GM21717 (cell line): Measurements from ENCODE around the gene LRRC4B.
"Not testable (repeated sequence)": the region's sequence is repeated elsewhere in the genome, so short reads cannot be mapped to it uniquely, and the experiment has no call there.

Experiments used
- ATAC-seq: cut with Tn5 transposase; IDR thresholded peaks from one replicate; pipeline ENCODE4 v1.9.1; 2021; ENCODE audit warnings: mild to moderate bottlenecking, moderate library complexity; ENCODE audit not compliant: unreplicated experiment

The LRRC4B gene

DNA sequence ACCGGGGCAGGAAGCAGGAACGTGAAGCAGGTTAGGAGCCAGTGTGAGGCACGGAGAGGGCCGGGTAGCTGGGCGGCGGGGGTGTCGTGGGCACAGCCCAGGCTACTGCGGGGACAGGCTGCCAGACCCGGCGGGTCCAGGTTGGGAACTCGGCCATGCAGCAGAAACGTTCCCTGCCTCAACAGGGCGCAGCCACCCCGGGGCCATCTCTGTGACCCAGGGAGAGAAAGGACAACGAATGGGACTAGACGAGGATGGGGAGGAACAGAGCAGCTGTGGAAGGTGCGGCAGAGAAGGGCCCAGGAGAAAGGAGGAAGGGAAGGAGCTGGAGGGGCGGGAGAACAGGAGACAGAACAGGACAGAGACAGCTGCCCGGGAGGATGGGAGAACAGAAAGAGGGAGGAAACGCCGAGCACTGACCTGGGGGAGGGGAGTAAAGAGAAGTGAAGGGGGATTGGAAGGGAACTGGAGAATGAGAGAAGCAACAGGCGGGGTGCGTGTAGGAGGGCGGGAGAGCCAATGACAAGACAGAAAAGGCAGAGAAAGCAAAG, 78.7 kb downstream of the LRRC4B start:
- ATAC-seq, result no peak

DNA sequence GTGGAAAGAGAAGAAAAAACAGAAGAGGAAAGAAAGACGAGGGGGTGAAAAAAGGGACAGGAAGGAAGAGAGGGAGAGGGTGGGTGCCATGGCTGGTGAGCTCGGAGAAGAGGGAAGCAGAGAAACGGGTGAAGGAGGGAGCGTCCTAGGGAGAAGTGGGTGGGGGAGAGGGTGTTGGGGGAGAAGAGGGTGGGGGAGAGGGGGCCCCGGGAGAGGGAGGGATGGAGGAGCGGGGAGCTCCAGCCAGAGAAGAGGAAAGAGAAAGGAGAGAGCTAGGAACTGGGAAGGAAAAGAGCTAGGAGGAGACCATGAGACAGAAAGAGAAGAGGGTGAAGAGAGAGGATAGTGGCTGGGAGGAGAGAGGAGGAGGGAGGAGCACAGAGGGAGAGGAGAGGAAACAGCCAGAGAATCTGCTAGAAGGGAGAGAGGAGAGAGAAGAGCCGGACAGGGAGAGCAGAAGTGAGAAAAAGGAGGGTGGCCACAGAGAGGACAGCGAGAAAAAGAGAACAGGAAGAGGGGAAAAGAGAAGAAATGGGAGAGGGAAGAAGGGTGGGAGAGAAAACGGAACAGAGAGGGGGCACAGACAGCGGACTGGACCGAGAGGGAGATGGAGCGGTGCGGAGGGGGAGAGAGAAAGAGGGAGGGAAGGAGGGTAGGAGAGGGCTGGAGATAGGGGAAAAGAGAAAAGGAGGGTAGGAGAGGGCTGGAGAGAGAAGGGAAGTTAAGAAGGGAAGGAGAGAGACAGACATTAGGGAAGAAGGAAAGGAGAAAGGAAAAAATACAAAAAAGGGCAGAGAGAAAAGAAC, 79.6 kb downstream of the LRRC4B start:
- ATAC-seq, result no peak

DNA sequence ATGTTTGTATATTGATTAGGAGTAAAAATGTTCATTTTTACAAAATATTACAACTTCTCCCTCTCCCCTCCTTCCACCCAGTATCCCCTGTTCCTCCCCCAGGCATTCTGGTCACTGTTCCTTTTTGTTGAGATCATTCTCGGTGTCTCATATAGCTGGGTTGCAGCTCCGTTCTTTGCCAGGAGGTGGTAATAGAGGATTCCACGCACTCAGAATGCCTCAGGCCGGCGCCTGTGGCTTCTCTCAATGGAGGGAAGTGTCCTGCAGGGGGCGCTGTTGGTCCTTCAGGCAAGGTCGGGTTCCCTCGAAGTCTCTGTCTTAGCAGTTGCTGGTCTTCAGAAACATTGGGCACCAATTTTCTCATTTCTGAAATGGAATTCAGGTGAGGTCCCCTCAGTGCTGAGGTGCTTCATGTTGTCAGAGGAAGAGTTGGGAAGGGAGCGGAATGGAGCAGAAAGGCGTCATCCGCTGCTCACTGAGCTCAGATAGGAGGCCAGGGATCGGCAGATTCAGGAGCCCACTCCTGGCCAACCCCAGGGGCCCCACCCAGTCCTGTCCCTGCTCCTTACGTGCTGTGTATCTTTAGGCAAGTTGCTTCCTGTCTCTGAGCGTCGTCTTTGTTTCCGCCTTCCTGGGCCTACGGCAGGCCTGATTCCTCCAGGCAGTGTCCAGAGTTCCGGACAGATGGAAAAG, 81.3 kb downstream of the LRRC4B start:
- ATAC-seq, result no peak

DNA sequence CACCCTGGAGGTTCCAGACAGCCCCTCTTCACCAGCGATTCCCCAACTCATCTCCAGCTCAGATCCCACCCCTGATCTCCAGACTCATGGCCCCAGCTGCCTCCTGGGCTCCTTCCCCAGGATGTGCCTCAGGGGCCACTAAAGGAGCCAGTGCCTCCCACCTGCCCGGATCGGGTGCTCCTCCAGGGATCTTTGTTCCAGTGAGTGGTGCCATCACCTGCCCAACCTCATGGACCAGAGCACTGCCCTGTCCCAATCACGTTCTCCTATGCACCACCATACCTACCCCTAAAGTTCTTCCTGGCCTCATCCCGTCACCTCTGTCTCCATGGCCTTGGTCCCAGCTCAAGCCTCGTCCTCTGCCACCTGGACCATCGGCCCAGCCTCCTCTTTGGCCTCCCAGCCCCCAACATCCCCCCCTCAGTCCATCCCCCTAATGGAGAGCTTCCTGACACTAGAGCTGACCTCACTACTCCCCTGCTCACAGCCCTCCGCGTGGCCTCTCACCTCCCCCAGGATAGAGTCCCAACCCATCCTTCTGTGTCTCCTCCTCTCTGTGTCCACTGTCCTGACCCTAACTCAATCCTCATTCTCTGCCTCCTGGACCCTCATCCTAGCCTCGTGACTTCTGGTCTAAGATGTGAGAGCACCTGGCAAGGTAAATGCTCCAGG, 82.8 kb downstream of the LRRC4B start:
- no peak for ATAC-seq

DNA sequence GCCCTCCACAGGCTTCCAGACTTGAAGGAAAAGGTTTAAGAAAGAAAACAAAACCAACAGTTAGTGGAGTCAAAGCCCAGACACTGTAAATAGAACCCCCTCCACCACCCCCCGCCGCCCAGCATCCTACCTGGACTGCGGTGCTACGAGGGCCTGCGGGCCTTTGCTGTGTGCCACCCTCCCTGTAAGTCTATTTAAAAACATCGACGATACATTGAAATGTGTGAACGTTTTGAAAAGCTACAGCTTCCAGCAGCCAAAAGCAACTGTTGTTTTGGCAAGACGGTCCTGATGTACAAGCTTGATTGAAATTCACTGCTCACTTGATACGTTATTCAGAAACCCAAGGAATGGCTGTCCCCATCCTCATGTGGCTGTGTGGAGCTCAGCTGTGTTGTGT, 85.3 kb downstream of the LRRC4B start:
- ATAC-seq, result no peak

DNA sequence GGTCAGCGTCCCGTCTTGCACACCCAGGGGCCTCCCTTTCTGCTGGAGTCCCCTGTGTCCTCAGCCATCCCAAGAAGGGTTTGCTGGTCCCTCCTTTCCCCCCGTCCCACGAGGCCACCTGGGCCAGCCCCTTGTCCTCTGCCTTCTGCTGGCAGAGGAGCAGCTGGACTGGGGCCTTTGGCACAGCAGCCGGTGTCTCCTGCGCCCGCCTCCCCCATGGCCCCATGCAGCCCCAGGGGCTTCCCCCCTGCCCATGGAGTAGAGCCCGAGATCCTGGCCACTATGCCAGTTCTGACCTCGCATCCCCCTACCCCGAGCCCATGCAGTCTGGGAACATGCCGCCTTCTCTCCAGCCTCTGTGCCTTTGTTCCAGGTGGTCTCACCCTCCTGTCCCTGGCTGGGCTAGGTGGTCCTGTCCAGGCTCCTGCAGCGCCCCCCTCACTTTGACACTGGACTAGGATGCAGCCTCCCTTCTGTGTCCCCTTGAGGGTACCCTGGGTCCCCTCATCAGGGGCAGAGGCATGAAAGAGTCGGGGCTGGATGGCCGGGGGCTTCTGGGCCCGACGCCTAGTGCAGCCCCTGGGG, 85.9 kb downstream of the LRRC4B start:
- no peak for ATAC-seq

DNA sequence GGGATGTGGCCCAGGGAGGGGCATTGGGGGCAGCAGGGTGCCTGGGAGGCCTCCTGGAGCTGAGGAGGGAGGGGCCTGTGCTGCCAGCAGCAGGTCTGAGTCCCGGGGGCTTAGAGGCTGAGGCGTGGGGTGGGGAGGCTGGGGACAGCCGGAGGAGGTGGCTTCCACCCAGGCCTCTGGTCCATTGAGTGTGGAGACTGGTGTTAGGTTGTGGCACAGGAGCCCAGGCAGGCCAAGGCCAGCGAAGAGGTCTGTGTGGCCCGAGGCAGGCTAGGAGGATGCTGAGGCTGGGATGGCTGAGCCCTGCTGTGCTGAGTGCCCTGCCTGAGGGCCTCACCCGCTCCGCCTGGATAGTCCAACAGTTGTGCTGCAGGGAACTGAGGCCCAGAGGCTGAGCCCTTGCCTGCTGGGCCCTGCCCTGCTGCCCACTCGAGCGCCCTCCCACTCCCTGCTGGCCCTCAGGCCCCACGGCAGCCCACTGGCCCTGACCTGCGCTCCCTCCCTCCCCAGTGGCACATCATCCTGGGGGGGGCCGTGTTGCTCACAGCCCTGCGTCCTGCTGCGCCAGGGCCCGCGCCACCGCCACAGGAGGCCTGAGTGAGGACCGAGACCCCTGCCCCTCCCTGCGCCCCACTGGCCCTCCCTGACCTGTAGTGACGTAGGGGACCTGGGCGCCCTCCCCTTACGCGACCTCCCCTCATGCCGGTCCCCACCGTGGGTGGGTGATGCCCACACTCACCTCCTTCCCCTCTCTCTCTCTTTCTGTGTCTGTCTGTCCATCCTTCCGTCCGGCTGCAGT, 86.7 kb downstream of the LRRC4B start:
- no peak for ATAC-seq

DNA sequence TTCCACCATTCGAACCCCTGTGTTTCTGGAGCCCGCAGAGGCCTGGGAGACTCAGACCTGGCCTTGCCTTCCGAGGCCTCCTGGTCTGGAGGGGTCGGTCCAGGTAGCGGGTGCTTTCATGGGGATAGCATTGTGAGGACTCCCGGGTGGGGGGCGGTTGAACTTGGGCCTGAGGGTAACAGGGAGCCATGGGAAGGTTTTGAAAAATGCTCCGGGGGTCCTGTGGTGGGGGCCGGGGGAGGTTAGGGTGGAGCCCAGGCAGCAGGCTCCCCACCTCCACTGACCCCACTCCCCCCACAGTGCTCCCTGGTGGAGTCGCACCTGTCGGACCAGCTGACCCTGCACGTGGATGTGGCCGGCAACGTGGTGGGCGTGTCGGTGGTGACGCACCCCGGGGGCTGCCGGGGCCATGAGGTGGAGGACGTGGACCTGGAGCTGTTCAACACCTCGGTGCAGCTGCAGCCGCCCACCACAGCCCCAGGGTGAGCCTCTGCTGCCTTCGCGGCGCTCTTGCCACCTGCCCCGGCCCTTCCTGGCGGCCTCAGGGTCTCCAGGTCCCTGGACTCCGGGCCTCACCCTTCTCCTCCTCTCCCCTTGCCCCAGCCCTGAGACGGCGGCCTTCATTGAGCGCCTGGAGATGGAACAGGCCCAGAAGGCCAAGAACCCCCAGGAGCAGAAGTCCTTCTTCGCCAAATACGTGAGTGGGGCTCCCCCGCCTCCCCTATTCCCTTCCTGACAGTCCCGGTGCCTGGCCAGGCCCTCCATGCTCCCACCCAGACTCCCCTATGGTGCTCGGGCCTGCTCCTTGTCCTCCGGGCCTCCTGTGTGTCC, 87.7 kb downstream of the LRRC4B start:
- ATAC-seq, result no peak

DNA sequence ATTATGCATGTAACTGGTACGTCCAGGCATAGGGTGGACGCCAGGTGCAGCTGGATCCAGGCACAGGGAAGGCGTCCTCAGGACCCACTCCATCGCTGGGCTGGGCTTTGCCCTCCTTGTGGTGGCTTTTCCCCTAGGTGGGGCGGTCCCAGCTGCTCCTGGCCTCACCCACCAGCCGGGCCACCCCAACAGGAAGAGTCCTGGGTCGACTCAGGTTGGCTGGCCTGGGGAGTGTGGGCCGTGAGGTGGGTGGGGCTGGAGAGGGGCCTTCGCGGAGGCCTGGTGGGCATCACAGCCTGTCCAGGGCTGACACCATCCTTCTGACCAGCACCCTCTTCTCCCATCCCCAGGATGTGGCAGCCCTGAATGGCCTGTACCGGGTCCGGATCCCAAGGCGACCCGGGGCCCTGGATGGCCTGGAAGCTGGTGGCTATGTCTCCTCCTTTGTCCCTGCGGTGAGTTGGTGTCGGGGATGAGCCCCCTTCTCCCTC, 88.4 kb downstream of the LRRC4B start:
- ATAC-seq, result no peak

DNA sequence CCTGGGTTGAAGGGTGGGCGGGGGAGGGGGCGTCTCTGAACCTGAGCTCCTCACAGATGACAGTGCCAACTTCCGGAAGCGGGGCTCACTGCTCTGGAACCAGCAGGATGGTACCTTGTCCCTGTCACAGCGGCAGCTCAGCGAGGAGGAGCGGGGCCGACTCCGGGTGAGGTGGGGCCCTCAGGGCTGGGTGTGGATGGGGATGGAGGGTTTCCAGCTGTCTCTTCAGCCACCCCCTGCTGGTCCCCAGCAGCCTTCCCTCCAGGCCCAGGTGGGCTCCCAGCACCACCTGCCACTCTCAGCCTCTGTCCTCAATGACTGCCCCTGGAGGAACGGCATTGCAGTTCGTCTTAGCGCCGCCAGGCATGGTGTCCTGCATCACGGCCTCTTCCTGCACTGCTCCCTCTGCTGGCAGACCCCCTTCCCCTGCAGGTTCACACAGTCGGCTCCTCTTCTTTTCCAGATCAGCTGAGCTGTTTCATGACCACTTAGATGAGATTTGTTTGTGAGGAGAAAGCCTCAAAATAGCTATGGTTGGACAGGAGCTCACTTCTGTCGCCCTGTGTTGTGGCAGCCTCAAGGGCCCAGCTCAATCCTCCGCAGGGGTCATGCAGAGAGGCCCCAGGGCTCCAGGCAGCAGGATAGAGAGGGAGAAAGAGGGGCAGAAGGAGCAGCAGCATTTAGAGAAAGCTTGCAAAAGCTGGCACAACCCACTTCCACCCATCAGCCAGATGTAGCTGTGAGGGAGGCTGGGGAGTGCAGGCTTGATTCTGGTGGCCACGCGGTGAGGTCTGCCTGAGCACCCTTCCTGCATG, 89.1 kb downstream of the LRRC4B start:
- ATAC-seq, result no peak

DNA sequence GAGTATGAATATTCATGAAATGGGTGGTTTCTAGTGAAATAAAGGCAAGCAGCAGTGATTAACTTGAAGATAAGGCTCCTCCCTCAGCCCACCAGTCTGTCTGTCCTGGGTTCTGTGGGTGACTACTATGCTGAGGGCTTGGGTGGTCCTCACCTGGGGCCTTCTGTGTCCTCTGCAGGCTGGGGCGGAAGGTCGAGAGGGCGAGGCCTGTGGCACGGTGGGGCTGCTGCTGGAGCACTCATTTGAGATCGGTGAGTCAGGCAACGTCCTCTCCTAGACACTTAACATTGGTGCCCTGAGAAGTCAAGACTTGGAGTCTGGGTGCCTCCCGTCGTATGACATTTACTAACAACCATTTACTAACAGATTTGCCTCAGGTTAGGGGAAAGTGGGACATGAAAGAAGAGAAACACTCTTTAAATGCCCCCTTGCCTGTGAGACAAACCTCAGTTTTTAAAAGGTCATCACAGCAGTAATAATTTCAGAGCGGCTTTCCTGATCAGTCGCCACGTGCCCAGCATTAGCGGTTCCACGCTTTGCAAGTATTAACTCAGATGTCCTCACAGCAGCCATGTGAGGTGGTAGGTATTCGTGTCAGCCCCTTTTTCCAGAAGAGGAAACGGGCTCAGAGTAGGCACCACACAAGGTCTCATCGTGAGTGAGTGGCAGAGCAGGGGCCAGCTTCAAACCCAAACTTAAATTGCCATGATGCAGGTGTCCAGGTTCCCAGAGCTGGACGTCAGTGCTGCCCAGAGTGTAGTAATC, 90.3 kb downstream of the LRRC4B start:
- no peak for ATAC-seq

DNA sequence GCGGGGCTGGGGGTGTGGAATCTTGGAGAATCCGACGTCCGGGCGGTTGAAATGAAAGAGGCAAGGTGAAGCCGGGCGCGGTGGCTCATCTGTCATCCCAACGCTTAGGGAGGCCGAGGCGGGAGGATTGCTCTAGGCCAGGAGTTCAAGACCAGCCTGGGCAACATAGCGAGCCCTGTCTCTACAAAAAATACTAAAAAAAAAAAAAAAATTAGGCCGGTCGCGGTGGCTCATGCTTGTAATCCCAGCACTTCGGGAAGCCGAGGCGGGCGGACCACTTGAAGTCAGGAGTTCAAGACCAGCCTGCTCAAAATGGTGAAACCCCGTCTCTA, 91.4 kb downstream of the LRRC4B start:
- ATAC-seq, result no peak

DNA sequence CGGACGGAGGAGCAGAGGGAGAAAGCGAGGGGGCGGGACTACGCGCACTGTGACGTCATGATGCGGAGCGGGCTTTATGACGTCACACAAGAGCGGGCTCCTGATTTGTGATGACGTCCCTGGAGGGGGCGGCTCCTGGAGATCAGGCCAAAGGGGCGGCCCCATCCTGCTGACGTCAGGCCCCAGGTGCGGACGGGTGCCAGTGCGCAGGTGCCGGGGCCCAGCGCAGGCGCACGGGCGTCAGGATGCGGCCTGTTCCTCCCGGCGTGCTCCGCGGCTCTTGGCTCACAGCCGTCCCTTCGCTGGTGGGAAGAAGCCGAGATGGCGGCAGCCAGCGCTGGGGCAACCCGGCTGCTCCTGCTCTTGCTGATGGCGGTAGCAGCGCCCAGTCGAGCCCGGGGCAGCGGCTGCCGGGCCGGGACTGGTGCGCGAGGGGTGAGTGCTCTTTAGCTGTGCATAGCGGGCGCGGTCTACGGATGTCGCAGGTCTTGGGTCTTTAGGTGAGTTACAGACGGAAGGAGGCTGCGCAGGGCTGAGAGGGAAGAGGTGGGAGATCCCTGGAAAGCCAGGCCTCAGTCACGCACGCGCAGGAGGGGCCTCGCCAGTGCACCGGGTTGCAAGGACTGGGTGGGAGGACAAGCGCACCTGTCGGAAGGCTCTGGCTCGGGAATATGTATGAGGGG, 91.9 kb downstream of the LRRC4B start, which contains the start of the genes EMC10 and GARIN5A:
TSS of gene EMC10 (plus strand) at position 284 of the 683 bp plus-strand sequence. CDS start at position 322, 38 bp downstream.
TSS of gene GARIN5A (minus strand) at position 625 of the 683 bp plus-strand sequence. CDS start at position 165, 460 bp downstream.
- ATAC-seq, result peak; percentile 56

DNA sequence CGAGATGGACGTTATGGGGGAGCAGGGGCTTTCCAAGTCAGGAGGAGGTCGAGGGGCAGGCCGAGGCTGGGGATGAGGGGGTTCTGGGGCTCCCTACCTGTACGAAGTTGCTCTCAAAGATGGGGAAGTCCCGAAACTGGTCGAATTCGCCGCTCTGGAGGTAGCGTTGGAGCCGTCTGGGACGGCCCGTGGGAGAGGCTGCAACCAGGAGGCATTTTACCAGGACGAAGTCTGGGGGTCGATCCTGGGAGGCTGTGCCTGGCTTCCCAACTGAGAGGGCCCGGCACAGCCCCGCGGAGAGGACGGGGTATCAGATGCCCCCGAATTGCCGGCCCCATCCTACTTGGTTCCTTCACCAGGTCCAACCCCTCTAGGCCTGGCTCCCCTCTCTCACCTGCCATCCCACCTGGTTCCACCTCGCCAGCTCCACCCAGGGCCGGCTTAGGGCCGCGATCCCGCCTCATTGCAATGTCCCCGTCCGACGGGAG, 92.5 kb downstream of the LRRC4B start:
- peak; percentile 27 for ATAC-seq

DNA sequence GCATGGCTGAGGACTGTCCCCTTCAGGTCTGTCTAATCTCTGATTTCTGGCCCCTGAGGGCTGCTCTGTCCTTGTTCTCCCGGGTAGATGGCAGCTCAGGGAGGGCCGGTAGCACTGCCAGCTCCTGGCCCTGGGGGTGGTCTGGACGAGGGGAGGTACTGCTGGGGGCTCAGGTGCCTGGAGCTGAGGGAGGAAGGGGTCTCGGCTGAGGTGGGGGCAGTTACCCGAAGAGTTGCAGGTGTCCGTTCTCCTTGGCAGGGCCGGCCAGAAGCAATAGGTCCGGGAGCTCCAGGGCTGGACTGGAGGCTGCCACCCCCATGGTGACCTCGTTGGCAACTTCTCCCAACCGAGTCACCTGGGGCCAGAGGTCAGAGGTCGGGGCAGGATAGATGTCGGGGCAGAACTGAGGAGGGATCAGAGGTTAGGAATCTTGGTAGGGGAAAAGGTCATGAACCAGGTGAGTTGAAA, 93.1 kb downstream of the LRRC4B start:
- ATAC-seq, result no peak

DNA sequence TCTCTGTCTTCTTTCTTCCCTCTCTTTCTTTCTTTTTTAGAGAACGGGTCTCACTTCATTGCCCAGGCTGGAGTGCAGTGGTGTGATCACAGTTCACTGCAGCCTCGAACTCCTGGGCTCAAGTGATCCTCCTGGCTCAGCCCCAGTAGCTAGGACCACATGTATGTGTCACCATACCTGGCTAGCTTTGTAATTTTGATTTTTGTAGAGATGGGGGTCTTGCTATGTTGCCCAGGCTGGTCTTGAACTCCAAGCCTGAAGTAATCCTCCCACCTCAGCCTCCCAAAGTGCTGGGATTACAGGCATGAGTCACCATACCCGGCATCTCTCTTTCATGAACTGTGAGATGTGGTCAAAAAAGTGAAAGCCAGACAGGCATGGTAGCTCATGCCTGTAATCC, 94.9 kb downstream of the LRRC4B start:
- ATAC-seq, result not testable (repeated sequence)

DNA sequence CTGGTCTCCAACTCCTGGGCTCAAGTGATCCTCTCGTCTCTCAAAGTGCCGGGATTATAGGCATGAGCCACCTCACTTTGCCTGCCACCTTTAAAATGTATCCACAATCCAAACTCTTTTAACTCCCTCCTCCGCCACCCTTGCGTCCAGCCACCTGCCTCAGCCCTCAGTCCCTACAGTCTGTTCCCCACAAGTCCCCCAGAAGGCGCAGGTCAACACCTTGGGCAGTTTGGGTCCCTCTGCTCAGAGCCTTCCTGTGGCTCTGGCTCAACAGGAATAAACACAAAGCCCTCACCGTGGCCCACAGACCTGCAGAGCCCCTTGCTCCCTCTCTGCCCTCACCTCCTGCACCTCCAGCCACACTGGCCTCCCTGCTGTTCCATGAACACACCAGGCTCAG, 99.4 kb downstream of the LRRC4B start:
- ATAC-seq, result no peak
